Measurements from ENCODE around the gene CCDC175. TPM values are rescaled to one million over a fixed set of nuclear protein-coding genes. Genes with fewer than 3 reads are reported as not detected.

Gene CCDC175
- total and polyA plus RNA-seq, 4 donors: not detected

DNA sequence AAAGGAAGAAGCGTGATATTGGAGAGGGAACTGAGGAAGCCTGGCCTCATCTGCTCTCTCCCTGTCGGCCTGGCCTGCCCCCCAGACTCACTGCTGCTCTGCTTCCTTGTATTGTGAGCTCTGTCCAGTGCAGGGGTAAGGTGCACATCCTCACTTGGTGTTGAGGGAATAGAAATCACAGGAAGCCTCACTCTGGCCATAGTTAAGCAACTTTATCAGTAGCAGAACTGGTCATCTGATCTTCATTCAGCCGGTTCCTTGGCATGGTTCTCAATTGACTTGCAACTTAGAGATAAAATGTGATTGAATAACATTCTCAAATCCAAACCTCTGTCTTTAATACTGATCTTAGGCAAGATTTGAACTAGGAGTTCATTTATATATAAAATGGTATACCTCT is 11.5 kb upstream of the CCDC175 start:
- Histone ChIP-seq H3K4me1 (ENCODE audit: control insufficient read depth in 4 of 4, insufficient read depth in 4 of 4, low read length in 3 of 4) (no peaks in the 10 kb centered on the region), H3K36me3 (ENCODE audit: control insufficient read depth in 4 of 4, insufficient read depth in 3 of 4, low read depth in 1 of 4, low read length in 3 of 4) (no peaks in the 10 kb centered on the region), H3K9me3 (ENCODE audit: control insufficient read depth in 4 of 4, low read length in 3 of 4) (no peaks in the 10 kb centered on the region), H3K4me3 (ENCODE audit: low read depth in 1 of 3, low read length in 3 of 3) (no peak overlapping the region), H3K27me3 (ENCODE audit: control insufficient read depth in 4 of 4, insufficient read depth in 4 of 4, low read length in 3 of 4) (no peaks in the 10 kb centered on the region), H3K9ac (ENCODE audit: low read depth in 1 of 2, low read length in 2 of 2) (no peak overlapping the region), H3K27ac (ENCODE audit: low read depth in 1 of 2, low read length in 2 of 2) (no peak overlapping the region)
- no peak for DNase-seq (ENCODE audit: low spot score)
- WGBS: 86% methylated on average over 3 of the region's 3 CpGs
- TF ChIP-seq, protein P1, sequence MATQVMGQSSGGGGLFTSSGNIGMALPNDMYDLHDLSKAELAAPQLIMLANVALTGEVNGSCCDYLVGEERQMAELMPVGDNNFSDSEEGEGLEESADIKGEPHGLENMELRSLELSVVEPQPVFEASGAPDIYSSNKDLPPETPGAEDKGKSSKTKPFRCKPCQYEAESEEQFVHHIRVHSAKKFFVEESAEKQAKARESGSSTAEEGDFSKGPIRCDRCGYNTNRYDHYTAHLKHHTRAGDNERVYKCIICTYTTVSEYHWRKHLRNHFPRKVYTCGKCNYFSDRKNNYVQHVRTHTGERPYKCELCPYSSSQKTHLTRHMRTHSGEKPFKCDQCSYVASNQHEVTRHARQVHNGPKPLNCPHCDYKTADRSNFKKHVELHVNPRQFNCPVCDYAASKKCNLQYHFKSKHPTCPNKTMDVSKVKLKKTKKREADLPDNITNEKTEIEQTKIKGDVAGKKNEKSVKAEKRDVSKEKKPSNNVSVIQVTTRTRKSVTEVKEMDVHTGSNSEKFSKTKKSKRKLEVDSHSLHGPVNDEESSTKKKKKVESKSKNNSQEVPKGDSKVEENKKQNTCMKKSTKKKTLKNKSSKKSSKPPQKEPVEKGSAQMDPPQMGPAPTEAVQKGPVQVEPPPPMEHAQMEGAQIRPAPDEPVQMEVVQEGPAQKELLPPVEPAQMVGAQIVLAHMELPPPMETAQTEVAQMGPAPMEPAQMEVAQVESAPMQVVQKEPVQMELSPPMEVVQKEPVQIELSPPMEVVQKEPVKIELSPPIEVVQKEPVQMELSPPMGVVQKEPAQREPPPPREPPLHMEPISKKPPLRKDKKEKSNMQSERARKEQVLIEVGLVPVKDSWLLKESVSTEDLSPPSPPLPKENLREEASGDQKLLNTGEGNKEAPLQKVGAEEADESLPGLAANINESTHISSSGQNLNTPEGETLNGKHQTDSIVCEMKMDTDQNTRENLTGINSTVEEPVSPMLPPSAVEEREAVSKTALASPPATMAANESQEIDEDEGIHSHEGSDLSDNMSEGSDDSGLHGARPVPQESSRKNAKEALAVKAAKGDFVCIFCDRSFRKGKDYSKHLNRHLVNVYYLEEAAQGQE (IDR thresholded peaks at IDR 0.05): no peak
- TF ChIP-seq HNF4A (conservative IDR thresholded peaks at IDR 0.05) (no peak), RAD21 (IDR thresholded peaks at IDR 0.05) (no peak), GABPA (IDR thresholded peaks at IDR 0.05 in 1 of 2, conservative IDR thresholded peaks at IDR 0.05 in 1 of 2) (no peak), TAF1 (conservative IDR thresholded peaks at IDR 0.05) (no peak)
- TF ChIP-seq, protein P2, sequence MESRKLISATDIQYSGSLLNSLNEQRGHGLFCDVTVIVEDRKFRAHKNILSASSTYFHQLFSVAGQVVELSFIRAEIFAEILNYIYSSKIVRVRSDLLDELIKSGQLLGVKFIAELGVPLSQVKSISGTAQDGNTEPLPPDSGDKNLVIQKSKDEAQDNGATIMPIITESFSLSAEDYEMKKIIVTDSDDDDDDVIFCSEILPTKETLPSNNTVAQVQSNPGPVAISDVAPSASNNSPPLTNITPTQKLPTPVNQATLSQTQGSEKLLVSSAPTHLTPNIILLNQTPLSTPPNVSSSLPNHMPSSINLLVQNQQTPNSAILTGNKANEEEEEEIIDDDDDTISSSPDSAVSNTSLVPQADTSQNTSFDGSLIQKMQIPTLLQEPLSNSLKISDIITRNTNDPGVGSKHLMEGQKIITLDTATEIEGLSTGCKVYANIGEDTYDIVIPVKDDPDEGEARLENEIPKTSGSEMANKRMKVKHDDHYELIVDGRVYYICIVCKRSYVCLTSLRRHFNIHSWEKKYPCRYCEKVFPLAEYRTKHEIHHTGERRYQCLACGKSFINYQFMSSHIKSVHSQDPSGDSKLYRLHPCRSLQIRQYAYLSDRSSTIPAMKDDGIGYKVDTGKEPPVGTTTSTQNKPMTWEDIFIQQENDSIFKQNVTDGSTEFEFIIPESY (IDR thresholded peaks at IDR 0.05): no peak

DNA sequence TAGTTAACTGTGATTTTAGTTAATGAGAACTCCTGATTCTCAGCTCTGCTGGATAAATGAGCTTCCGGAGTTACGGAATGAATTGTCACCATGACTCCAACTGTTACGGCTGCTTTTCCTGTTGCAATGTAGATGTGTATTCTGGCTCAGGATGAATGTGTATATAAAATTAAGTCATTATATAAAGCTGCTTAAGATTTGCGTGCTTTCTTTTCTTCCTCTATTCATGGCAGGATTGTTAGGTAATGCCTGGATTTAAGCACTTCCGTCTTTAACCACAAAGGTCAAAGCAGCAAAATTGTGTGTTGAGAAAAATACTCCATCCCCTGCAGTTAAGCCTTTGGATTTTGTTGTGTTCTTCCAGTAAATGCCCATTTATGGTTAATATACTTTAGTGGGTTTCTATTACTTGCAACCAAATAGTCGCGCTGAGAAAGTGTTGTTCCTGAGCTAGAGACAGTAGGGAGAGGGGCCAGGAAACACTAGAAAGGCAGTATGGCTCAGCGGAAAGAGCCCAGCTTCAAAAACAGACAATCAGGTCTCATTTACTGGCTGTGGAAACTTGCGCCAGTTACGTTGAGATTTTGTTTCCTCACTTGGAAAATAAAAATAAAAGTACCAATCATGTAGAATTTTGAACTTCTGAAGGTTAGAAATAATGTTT is 9.4 kb upstream of the CCDC175 start:
- DNase-seq (ENCODE audit: low spot score): no peak
- H3K9me3 ChIP-seq (ENCODE audit: control insufficient read depth in 4 of 4, low read length in 3 of 4): no peaks in the 10 kb centered on the region
- H3K4me3 ChIP-seq (ENCODE audit: low read depth in 1 of 3, low read length in 3 of 3): no peak overlapping the region
- no peaks in the 10 kb centered on the region for H3K27me3 ChIP-seq (ENCODE audit: control insufficient read depth in 4 of 4, insufficient read depth in 4 of 4, low read length in 3 of 4)
- no peak for TF ChIP-seq HNF4A (conservative IDR thresholded peaks at IDR 0.05)
- TF ChIP-seq YY1 (IDR thresholded peaks at IDR 0.05): no peak
- TF ChIP-seq, protein P1 (IDR thresholded peaks at IDR 0.05): no peak
- TF ChIP-seq, protein P3, sequence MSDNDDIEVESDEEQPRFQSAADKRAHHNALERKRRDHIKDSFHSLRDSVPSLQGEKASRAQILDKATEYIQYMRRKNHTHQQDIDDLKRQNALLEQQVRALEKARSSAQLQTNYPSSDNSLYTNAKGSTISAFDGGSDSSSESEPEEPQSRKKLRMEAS (IDR thresholded peaks at IDR 0.05): no peak
- TF ChIP-seq JUND (IDR thresholded peaks at IDR 0.05): no peak
- TF ChIP-seq EGR1 (IDR thresholded peaks at IDR 0.05; ENCODE audit: low read depth in 2 of 2): no peak
- no peak for TF ChIP-seq GABPA (IDR thresholded peaks at IDR 0.05 in 1 of 2, conservative IDR thresholded peaks at IDR 0.05 in 1 of 2)
- no peak for TF ChIP-seq RXRA (IDR thresholded peaks at IDR 0.05)
- no peak for TF ChIP-seq FOXA2 (IDR thresholded peaks at IDR 0.05)
- no peak for TF ChIP-seq HNF4G (IDR thresholded peaks at IDR 0.05)
- no peak for TF ChIP-seq TAF1 (conservative IDR thresholded peaks at IDR 0.05)
- TF ChIP-seq FOXA1 (IDR thresholded peaks at IDR 0.05): no peak
- TF ChIP-seq NR2F2 (IDR thresholded peaks at IDR 0.05): no peak
- TF ChIP-seq, protein P4, sequence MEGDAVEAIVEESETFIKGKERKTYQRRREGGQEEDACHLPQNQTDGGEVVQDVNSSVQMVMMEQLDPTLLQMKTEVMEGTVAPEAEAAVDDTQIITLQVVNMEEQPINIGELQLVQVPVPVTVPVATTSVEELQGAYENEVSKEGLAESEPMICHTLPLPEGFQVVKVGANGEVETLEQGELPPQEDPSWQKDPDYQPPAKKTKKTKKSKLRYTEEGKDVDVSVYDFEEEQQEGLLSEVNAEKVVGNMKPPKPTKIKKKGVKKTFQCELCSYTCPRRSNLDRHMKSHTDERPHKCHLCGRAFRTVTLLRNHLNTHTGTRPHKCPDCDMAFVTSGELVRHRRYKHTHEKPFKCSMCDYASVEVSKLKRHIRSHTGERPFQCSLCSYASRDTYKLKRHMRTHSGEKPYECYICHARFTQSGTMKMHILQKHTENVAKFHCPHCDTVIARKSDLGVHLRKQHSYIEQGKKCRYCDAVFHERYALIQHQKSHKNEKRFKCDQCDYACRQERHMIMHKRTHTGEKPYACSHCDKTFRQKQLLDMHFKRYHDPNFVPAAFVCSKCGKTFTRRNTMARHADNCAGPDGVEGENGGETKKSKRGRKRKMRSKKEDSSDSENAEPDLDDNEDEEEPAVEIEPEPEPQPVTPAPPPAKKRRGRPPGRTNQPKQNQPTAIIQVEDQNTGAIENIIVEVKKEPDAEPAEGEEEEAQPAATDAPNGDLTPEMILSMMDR (IDR thresholded peaks at IDR 0.05; ENCODE audit: low read depth, low read length, missing input control): no peak
- no peak for TF ChIP-seq SP1 (IDR thresholded peaks at IDR 0.05)
- TF ChIP-seq, protein P5, sequence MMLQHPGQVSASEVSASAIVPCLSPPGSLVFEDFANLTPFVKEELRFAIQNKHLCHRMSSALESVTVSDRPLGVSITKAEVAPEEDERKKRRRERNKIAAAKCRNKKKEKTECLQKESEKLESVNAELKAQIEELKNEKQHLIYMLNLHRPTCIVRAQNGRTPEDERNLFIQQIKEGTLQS (IDR thresholded peaks at IDR 0.05): no peak
- TF ChIP-seq RAD21 (IDR thresholded peaks at IDR 0.05): no peak
- no peaks in the 10 kb centered on the region for H3K36me3 ChIP-seq (ENCODE audit: control insufficient read depth in 4 of 4, insufficient read depth in 3 of 4, low read depth in 1 of 4, low read length in 3 of 4)
- no peak overlapping the region for H3K27ac ChIP-seq (ENCODE audit: low read depth in 1 of 2, low read length in 2 of 2)
- WGBS: 77% methylated on average over 10 of the region's 10 CpGs
- no peak overlapping the region for H3K9ac ChIP-seq (ENCODE audit: low read depth in 1 of 2, low read length in 2 of 2)
- no peaks in the 10 kb centered on the region for H3K4me1 ChIP-seq (ENCODE audit: control insufficient read depth in 4 of 4, insufficient read depth in 4 of 4, low read length in 3 of 4)
